HEK293T (cell line): ENCODE data around the gene DCTD.
A peak's percentile ranks its signal among the peaks of the same experiment; 100 is the strongest.

Experiments used
- CTCF ChIA-PET: fragments of 350-600 bp; formaldehyde crosslinking; extraction: SDS; loops from one replicate; lab custom pipeline; 2021; ENCODE audit warnings: antibody characterized with exemption, inconsistent platforms; lab: Yijun Ruan, JAX
- POLR2A ChIA-PET: fragments of 350-600 bp; formaldehyde crosslinking; extraction: SDS; loops from one replicate; lab custom pipeline; 2020; ENCODE audit warnings: antibody characterized with exemption, inconsistent platforms; lab: Yijun Ruan, JAX
- DNase-seq: peaks from one replicate; pipeline ENCODE4 v3.0.0; 2012; ENCODE audit warnings: mixed read lengths; ENCODE audit errors: extremely low spot score
- ARNT ChIP-seq: fragments of 450-650 bp; IDR thresholded peaks from 2 replicates; pipeline ENCODE4 v1.6.1; 2017; ENCODE audit warnings: mild to moderate bottlenecking
- BHLHE40 ChIP-seq: fragments of 450-650 bp; IDR thresholded peaks from 2 replicates; pipeline ENCODE4 v1.6.1; 2016; ENCODE audit warnings: mild to moderate bottlenecking, moderate library complexity, borderline replicate concordance
- CTBP1 ChIP-seq: fragments of 450-650 bp; IDR thresholded peaks from 2 replicates; pipeline ENCODE4 v1.6.1; 2016; ENCODE audit warnings: borderline replicate concordance
- ELF4 ChIP-seq: fragments of 450-650 bp; IDR thresholded peaks from 2 replicates; pipeline ENCODE4 v1.6.1; 2017; ENCODE audit warnings: antibody characterized with exemption
- FOXA1 ChIP-seq: fragments of 450-650 bp; IDR thresholded peaks from 2 replicates; pipeline ENCODE4 v1.6.1; 2016; ENCODE audit warnings: mild to moderate bottlenecking
- FOXK2 ChIP-seq: fragments of 450-650 bp; IDR thresholded peaks from 2 replicates; pipeline ENCODE4 v1.6.1; 2016; ENCODE audit warnings: mild to moderate bottlenecking
- FOXM1 ChIP-seq: fragments of 450-650 bp; IDR thresholded peaks from 2 replicates; pipeline ENCODE4 v1.6.1; 2017; ENCODE audit warnings: mild to moderate bottlenecking, borderline replicate concordance
- HDGF ChIP-seq: fragments of 450-650 bp; IDR thresholded peaks from 2 replicates; pipeline ENCODE4 v1.6.1; 2017; ENCODE audit warnings: antibody characterized with exemption, borderline replicate concordance
- L3MBTL2 ChIP-seq: fragments of 450-650 bp; conservative IDR thresholded peaks from 2 replicates; pipeline ENCODE4 v1.6.1; 2016; ENCODE audit warnings: mild to moderate bottlenecking
- LEF1 ChIP-seq: fragments of 450-650 bp; IDR thresholded peaks from 2 replicates; pipeline ENCODE4 v1.6.1; 2017; ENCODE audit warnings: mild to moderate bottlenecking, borderline replicate concordance
- NFRKB ChIP-seq: fragments of 450-650 bp; IDR thresholded peaks from 2 replicates; pipeline ENCODE4 v1.6.1; 2016; ENCODE audit warnings: mild to moderate bottlenecking, moderate library complexity
- PKNOX1 ChIP-seq: fragments of 450-650 bp; IDR thresholded peaks from 2 replicates; pipeline ENCODE4 v1.6.1; 2016
- SP1 ChIP-seq: fragments of 450-650 bp; IDR thresholded peaks from 2 replicates; pipeline ENCODE4 v1.6.1; 2017
- SUZ12 ChIP-seq: fragments of 450-650 bp; IDR thresholded peaks from 2 replicates; pipeline ENCODE4 v1.6.1; 2016; ENCODE audit warnings: mild to moderate bottlenecking
- TARDBP ChIP-seq: fragments of 450-650 bp; IDR thresholded peaks from 2 replicates; pipeline ENCODE4 v1.6.1; 2016
- ZNF384 ChIP-seq: fragments of 450-650 bp; IDR thresholded peaks from 2 replicates; pipeline ENCODE4 v1.6.1; 2016

Gene DCTD

GRCh38 chr4:182928061-182928460 is 10.9 kb upstream of the DCTD start:
- CTCF ChIA-PET = interaction anchor here (1.0 to 2.7 kb wide), 2 partner anchors 10 to 334 kb away, joined by 5 to 14 read pairs; no protein-coding TSS in a partner anchor
- POLR2A ChIA-PET = no interaction called here
- no peak for TF ChIP-seq FOXK2
- no peak for TF ChIP-seq CTBP1
- TF ChIP-seq LEF1 = no peak
- TF ChIP-seq SUZ12 = no peak
- TF ChIP-seq HDGF = no peak
- no peak for TF ChIP-seq FOXM1
- no peak for TF ChIP-seq ARNT
- TF ChIP-seq SP1 = no peak
- TF ChIP-seq L3MBTL2 = no peak
- no peak for TF ChIP-seq NFRKB
- no peak for TF ChIP-seq ELF4
- no peak for TF ChIP-seq BHLHE40
- no peak for DNase-seq

GRCh38 chr4:182927505-182927904 is 10.3 kb upstream of the DCTD start:
- CTCF ChIA-PET = interaction anchor here (0.7 to 2.7 kb wide), 3 partner anchors 11 to 334 kb away, joined by 4 to 14 read pairs (median 5); no protein-coding TSS in a partner anchor
- POLR2A ChIA-PET = interaction anchor here (0.7 kb wide), 1 partner anchor 69 kb away, joined by 3 read pairs; no protein-coding TSS in a partner anchor
- no peak for TF ChIP-seq SUZ12
- TF ChIP-seq ELF4 = no peak
- no peak for TF ChIP-seq FOXM1
- TF ChIP-seq HDGF = no peak
- TF ChIP-seq L3MBTL2 = no peak
- no peak for TF ChIP-seq TARDBP
- no peak for TF ChIP-seq FOXK2
- TF ChIP-seq BHLHE40 = no peak
- no peak for TF ChIP-seq PKNOX1
- TF ChIP-seq NFRKB = no peak
- no peak for DNase-seq

GRCh38 chr4:182925855-182926254 is 8.7 kb upstream of the DCTD start:
- no peak for DNase-seq
- ChIA-PET CTCF (interaction anchor here (0.6 to 3.0 kb wide), 11 partner anchors 9 to 1399 kb away, joined by 3 to 12 read pairs (median 3); no protein-coding TSS in a partner anchor), POLR2A (interaction anchor here (0.9 kb wide), 1 partner anchor 9 kb away, joined by 3 read pairs; no protein-coding TSS in a partner anchor)
- TF ChIP-seq TARDBP (no peak), CTBP1 (no peak), PKNOX1 (no peak), FOXK2 (no peak), NFRKB (no peak), FOXA1 (no peak), LEF1 (no peak), L3MBTL2 (no peak), ZNF384 (no peak), HDGF (no peak), ARNT (no peak), FOXM1 (no peak), ELF4 (no peak), SUZ12 (no peak), BHLHE40 (no peak), SP1 (no peak)

- DNase-seq = peak; percentile 63
- ChIA-PET POLR2A (interaction anchor here (0.7 to 0.9 kb wide), 2 partner anchors 9 to 473 kb away, joined by 3 read pairs; no protein-coding TSS in a partner anchor), CTCF (interaction anchor here (0.6 to 3.0 kb wide), 16 partner anchors 9 to 1356 kb away, joined by 3 to 12 read pairs (median 3); no protein-coding TSS in a partner anchor)
- TF ChIP-seq FOXA1 (no peak), TARDBP (no peak), LEF1 (no peak), SUZ12 (no peak), NFRKB (no peak), L3MBTL2 (no peak), BHLHE40 (no peak)
Observed at GRCh38 chr4:182925298-182925757, 8.1 kb upstream of the DCTD start.

- DNase-seq = no peak
- ChIA-PET CTCF (interaction anchor here (0.5 to 3.0 kb wide), 13 partner anchors 12 to 1355 kb away, joined by 3 to 12 read pairs (median 4); no protein-coding TSS in a partner anchor), POLR2A (no interaction called here)
- no peak for TF ChIP-seq PKNOX1
- no peak for TF ChIP-seq SP1
- TF ChIP-seq FOXK2 = no peak
Observed at GRCh38 chr4:182924497-182924896, 7.3 kb upstream of the DCTD start.

- POLR2A ChIA-PET = no interaction called here
- TF ChIP-seq FOXM1 (no peak), HDGF (no peak)
Observed at GRCh38 chr4:182923796-182924340, 6.7 kb upstream of the DCTD start.

More at GRCh38 chr4:182923796-182924340, 6.7 kb upstream of the DCTD start:
- CTCF ChIA-PET = interaction anchor here (0.6 to 2.0 kb wide), 3 partner anchors 197 to 472 kb away, joined by 3 to 6 read pairs (median 4); no protein-coding TSS in a partner anchor
- no peak for DNase-seq
